ENCODE data around the gene KIAA1614.

The KIAA1614 gene

GRCh38 chr1:180923887-180924286 lies 11.2 kb downstream of the KIAA1614 start:
- H3K9me2 ChIP-seq (replicated peaks; ENCODE audit: insufficient read depth, low read length) = no peaks in the 10 kb centered on the region
- no peak overlapping the region for H3K4me2 ChIP-seq (ENCODE audit: low read depth, low read length)
- no peaks in the 10 kb centered on the region for H3K36me3 ChIP-seq (replicated peaks; ENCODE audit: insufficient read depth, low read length)
- H3K9me3 ChIP-seq (replicated peaks; ENCODE audit: insufficient read depth, low read length) = no peaks in the 10 kb centered on the region
- no peaks in the 10 kb centered on the region for H3K4me1 ChIP-seq (ENCODE audit: low read length)
- no peaks in the 10 kb centered on the region for H3K79me2 ChIP-seq (ENCODE audit: low read length)
- no peak overlapping the region for H3K9ac ChIP-seq (ENCODE audit: low read length)
- H2AFZ ChIP-seq (ENCODE audit: low read length) = no peak overlapping the region
- no peak overlapping the region for H3K4me3 ChIP-seq (ENCODE audit: low read length)
- no peak for TF ChIP-seq EZH2phosphoT487 (IDR thresholded peaks at IDR 0.05; ENCODE audit: low read length)
- TF ChIP-seq EZH2 (optimal IDR thresholded peaks at IDR 0.05; ENCODE audit: low read depth, low read length) = no peak
- TF ChIP-seq, protein P1, sequence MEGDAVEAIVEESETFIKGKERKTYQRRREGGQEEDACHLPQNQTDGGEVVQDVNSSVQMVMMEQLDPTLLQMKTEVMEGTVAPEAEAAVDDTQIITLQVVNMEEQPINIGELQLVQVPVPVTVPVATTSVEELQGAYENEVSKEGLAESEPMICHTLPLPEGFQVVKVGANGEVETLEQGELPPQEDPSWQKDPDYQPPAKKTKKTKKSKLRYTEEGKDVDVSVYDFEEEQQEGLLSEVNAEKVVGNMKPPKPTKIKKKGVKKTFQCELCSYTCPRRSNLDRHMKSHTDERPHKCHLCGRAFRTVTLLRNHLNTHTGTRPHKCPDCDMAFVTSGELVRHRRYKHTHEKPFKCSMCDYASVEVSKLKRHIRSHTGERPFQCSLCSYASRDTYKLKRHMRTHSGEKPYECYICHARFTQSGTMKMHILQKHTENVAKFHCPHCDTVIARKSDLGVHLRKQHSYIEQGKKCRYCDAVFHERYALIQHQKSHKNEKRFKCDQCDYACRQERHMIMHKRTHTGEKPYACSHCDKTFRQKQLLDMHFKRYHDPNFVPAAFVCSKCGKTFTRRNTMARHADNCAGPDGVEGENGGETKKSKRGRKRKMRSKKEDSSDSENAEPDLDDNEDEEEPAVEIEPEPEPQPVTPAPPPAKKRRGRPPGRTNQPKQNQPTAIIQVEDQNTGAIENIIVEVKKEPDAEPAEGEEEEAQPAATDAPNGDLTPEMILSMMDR (IDR thresholded peaks at IDR 0.05; ENCODE audit: low read length) = no peak
- H4K20me1 ChIP-seq (ENCODE audit: insufficient read depth, low read length) = no peaks in the 10 kb centered on the region
- no peak overlapping the region for H3K27ac ChIP-seq (ENCODE audit: low read length)
- no peaks in the 10 kb centered on the region for H3F3A ChIP-seq (ENCODE audit: insufficient read depth, low read length)
- DNase-seq = no peak
- H3K27me3 ChIP-seq (replicated peaks; ENCODE audit: insufficient read depth, low read length) = no peaks in the 10 kb centered on the region

- H3K4me3 ChIP-seq (ENCODE audit: low read length) = no peak overlapping the region
- no peaks in the 10 kb centered on the region for H3K27me3 ChIP-seq (replicated peaks; ENCODE audit: insufficient read depth, low read length)
- no peaks in the 10 kb centered on the region for H3K9me2 ChIP-seq (replicated peaks; ENCODE audit: insufficient read depth, low read length)
- H3K4me2 ChIP-seq (ENCODE audit: low read depth, low read length) = no peak overlapping the region
- H3F3A ChIP-seq (ENCODE audit: insufficient read depth, low read length) = no peaks in the 10 kb centered on the region
- no peak overlapping the region for H3K9ac ChIP-seq (ENCODE audit: low read length)
- TF ChIP-seq EZH2phosphoT487 (IDR thresholded peaks at IDR 0.05; ENCODE audit: low read length) (no peak), EZH2 (optimal IDR thresholded peaks at IDR 0.05; ENCODE audit: low read depth, low read length) (no peak)
- TF ChIP-seq, protein P1 (IDR thresholded peaks at IDR 0.05; ENCODE audit: low read length) = no peak
- H3K36me3 ChIP-seq (replicated peaks; ENCODE audit: insufficient read depth, low read length) = no peaks in the 10 kb centered on the region
- H3K27ac ChIP-seq (ENCODE audit: low read length) = no peak overlapping the region
- H2AFZ ChIP-seq (ENCODE audit: low read length) = no peak overlapping the region
- H3K79me2 ChIP-seq (ENCODE audit: low read length) = no peaks in the 10 kb centered on the region
- H3K4me1 ChIP-seq (ENCODE audit: low read length) = no peaks in the 10 kb centered on the region
- H3K9me3 ChIP-seq (replicated peaks; ENCODE audit: insufficient read depth, low read length) = no peaks in the 10 kb centered on the region
- no peak for DNase-seq
- H4K20me1 ChIP-seq (ENCODE audit: insufficient read depth, low read length) = no peaks in the 10 kb centered on the region
These were observed 12.2 kb downstream of the KIAA1614 start for GRCh38 chr1:180924939-180925338.

GRCh38 chr1:180925471-180926051 lies 12.9 kb downstream of the KIAA1614 start:
- no peaks in the 10 kb centered on the region for H3K9me3 ChIP-seq (replicated peaks; ENCODE audit: insufficient read depth, low read length)
- no peak overlapping the region for H3K9ac ChIP-seq (ENCODE audit: low read length)
- no peak overlapping the region for H3K4me3 ChIP-seq (ENCODE audit: low read length)
- H3K9me2 ChIP-seq (replicated peaks; ENCODE audit: insufficient read depth, low read length) = no peaks in the 10 kb centered on the region
- no peaks in the 10 kb centered on the region for H3K27me3 ChIP-seq (replicated peaks; ENCODE audit: insufficient read depth, low read length)
- no peaks in the 10 kb centered on the region for H3K36me3 ChIP-seq (replicated peaks; ENCODE audit: insufficient read depth, low read length)
- no peak for DNase-seq
- H3K79me2 ChIP-seq (ENCODE audit: low read length) = no peaks in the 10 kb centered on the region
- H3K4me2 ChIP-seq (ENCODE audit: low read depth, low read length) = no peak overlapping the region
- H3F3A ChIP-seq (ENCODE audit: insufficient read depth, low read length) = no peaks in the 10 kb centered on the region
- no peak overlapping the region for H2AFZ ChIP-seq (ENCODE audit: low read length)
- TF ChIP-seq EZH2phosphoT487 (IDR thresholded peaks at IDR 0.05; ENCODE audit: low read length) = no peak
- TF ChIP-seq, protein P1 (IDR thresholded peaks at IDR 0.05; ENCODE audit: low read length) = no peak
- TF ChIP-seq EZH2 (optimal IDR thresholded peaks at IDR 0.05; ENCODE audit: low read depth, low read length) = no peak
- H4K20me1 ChIP-seq (ENCODE audit: insufficient read depth, low read length) = no peaks in the 10 kb centered on the region
- H3K4me1 ChIP-seq (ENCODE audit: low read length) = no peaks in the 10 kb centered on the region
- no peak overlapping the region for H3K27ac ChIP-seq (ENCODE audit: low read length)

All from MM.1S (cell line).